CD4-positive, alpha-beta T cell treated with Interleukin-6 for 4 hours (primary cell): Measurements from ENCODE around the gene HOXD4.

Source experiments
- DNase-seq: peaks from one replicate; pipeline ENCODE4 v3.0.0-alpha.2; 2020; ENCODE audit warnings: mixed read lengths

Gene HOXD4

DNA sequence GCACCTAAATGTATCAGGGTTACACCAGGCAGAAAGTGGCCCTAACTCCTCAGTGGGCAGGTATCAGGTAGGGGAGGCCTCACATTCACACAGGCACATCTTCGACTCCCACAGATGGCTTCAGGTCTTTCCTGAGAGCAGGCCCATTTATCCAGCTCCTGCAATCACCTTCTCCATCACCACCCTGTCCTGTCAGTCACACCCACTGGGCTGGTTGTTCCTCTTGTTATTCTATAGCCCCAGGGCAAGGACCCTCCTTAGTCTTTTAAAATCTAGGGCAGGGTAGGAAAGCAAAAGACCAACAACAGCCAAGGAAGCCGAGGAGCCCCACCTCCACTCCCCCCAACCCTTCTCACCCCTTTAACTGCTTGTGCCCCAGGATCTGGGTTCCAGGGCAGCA, 9.1 kb upstream of the HOXD4 start:
- no peak for DNase-seq

DNA sequence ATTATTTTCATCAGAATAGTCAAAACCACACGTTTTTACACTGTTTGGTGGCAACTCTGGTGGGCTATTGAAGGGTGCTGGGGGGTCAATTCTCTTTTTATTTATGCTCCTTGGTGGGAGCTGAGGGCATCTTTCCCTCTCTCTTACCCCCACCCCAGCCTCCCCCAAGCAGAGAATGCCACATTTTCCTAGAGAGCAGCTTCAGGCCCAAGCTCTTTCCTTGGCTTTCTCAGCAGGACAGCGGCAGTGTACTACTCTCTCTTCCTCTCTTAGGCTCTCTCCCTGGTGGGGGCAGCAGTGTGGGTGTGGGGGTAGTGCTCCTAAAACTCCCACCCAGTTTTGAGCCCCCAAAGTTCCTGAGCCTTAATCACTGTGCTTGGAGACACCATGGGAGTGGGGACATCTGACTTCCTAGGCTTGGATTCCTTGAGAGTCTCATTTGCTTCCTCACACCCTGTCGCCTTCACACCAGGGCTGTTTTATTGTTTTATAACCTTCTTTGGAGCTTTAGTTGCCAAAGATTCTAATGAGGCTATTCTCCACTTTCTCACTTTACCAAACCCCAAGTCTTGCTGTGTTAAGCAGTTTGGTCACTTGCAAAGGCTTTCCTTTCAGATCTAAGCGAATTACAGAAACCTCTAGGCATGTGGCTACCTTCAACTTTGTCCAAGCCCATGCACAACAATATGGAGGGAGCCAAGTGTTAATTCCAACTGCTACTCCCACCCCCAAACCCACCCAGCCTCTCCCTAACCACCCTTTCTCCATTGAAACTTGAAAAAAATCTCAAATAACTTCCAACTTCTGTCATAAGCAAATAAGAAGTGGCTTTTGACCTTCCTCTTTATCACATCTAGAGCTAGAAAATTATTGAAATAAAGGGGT, 6.0 kb upstream of the HOXD4 start:
- no peak for DNase-seq

DNA sequence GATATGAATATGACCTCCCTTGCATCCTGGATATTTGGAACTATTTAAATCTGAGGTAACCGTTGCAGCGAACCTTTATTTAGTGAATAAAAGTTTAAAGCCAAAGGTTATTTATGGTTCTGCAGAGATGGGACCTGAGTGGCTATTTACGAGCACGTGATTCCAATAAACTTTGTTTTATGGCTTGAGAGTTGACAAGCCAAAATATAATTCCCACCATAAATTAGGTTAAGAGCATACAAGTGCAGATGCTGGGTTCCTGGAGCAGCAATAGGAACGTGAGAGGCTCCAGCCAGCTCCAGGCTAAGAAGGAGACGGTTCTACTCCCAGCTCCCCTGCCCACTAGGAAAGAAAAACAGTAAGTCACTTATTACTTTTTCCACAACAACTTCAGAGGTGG, 5.2 kb upstream of the HOXD4 start:
- no peak for DNase-seq

DNA sequence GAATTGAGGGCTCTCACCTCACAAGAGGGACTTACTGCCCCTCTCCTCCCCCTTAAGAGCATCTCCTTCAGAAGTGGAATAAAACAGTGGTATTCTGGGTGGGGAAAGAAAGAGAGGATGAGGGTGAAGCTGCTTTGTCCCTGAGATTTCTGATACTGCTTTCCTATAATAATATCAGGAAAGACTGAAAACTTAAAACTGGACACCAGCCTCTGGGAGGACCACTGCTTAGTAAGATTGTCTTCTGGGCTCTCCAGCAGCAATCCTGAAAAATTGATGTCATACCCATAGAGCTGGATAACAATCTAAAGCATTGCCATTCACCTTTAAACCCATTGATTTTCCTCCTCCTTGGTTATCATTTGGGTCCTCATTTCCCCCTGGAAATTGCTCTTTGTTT, 4.7 kb upstream of the HOXD4 start:
- DNase-seq, result no peak

DNA sequence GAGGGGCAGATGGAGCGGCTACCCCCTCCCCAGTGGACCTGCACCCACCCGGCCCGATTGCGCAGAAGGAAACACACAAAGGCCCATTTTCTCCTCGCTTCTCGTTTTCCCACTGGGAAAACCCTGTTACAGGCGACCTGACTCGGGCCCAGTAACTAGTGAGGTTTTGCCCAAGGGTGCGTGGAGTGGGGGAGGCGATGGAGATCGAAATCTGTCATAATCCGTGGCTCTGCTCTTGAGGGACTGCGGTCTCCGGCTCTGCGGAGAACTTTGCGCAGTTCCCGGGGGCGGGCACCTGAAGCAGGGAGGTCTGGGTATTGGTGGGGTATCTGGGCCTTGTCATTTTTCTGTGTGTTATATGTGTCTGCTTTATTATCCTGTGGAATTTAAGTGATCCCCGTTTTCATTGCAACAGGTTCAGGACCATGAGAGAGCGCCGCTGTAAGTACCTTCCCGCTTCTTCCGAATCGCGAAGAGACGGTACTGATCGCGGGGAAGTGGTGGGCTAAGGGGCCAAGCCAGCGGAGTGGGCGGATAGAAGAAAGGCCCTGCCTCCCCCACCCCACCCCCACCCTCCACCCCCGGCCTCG, 4.0 kb upstream of the HOXD4 start:
- no peak for DNase-seq

DNA sequence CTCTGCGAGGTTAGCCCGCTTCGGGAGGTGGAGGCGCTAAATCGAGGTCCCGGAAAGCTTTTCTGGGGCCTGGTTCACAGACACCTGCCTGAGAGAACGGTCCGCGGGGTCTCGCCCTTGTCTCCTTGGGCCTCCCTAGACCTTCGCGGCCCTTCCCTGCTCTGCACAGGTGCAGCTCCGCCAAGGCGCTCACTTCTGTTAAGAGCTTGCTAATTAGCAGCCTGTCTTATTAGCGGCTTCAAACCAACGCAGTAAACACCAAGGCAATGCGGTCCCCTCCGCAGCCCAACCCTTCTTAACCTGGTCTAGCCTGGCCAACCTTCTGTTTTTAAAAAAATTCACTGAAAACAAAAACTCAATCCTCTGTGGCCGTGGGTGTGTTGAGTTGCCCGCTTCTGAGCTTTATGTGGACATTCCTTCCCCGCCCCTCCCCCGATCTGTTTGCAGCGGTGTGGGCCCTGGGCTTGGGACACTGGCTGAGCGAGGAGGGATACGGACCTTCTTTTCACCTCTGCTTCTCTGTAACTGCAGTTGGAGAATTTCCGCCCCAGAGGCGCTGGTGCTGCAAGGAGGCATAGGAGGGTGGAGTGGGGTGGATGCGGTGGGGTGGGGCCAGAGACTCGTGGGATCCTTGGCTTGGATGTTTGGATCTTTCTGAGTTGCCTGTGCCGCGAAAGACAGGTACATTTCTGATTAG, 3.4 kb upstream of the HOXD4 start:
- no peak for DNase-seq

DNA sequence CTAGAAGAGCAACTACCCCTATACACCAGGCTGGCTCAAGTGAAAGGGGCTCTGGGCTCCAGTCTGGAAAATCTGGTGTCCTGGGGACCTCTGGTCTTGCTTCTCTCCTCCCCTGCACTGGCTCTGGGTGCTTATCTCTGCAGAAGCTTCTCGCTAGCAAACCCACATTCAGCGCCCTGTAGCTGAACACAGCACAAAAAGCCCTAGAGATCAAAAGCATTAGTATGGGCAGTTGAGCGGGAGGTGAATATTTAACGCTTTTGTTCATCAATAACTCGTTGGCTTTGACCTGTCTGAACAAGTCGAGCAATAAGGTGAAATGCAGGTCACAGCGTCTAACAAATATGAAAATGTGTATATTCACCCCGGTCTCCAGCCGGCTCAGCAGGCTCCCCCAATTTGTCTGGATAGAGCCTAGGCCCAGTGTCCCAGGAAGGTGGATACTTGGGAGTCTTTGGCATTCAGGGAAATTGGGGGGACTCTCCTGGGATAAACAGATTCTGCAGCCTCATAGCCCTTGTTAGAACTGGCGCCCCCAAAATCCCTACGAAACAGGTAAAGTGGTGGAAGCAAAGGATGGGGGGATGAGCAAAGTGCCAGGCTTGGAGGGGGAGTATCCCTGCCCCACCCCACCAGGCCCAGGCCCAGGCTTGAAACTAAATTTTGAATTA, 2.5 kb upstream of the HOXD4 start:
- no peak for DNase-seq

DNA sequence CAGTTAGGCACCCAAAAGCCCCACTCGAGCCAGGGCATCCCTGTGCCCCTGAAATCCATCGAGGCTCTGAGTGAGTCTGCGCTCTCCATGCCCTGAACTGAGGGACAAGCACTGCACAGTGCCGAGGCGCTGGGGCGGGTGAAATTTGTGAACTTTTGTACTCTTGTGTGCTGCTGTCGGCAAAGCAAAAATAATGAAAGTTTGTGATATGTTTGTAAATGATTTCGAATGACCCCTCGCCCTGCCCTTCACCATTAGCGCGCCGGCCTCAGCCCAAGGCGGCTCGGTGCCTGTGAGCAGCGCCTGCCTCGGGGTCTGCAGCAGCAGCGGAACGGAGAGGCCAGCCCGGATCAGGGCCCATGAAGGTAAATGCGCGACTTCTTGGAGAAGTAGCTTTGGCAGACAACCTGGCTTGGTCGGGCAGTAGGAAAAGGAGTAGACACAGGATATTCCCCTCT, 1.8 kb upstream of the HOXD4 start:
- no peak for DNase-seq

DNA sequence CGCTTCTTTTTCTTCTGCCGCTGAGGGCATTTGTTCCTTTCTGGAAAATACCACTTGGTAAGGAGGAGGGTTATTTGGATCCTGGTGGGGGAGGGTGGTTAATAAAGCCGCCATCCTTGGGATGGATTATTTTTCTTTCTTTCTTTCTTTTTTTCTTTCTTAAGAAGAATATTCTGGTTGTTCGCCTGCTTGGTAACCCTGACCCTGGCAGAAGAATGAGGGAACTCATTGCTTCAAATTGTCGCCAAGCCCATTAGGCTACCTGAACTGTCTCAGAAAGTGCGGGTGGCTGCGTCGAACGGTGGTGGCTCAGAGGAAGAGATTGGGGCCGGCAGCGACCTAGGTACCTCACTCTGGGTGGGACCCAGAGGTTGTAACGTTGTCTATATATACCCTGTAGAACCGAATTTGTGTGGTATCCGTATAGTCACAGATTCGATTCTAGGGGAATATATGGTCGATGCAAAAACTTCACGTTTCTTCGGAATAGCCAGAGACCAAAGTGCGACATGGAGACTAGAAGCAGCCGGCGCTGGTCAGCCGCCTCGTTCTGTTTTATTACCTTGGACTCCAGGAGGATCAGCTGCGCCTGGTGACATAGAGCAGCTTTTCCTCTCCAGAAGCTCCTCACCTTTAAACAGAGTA, 1.3 kb upstream of the HOXD4 start:
- no peak for DNase-seq

DNA sequence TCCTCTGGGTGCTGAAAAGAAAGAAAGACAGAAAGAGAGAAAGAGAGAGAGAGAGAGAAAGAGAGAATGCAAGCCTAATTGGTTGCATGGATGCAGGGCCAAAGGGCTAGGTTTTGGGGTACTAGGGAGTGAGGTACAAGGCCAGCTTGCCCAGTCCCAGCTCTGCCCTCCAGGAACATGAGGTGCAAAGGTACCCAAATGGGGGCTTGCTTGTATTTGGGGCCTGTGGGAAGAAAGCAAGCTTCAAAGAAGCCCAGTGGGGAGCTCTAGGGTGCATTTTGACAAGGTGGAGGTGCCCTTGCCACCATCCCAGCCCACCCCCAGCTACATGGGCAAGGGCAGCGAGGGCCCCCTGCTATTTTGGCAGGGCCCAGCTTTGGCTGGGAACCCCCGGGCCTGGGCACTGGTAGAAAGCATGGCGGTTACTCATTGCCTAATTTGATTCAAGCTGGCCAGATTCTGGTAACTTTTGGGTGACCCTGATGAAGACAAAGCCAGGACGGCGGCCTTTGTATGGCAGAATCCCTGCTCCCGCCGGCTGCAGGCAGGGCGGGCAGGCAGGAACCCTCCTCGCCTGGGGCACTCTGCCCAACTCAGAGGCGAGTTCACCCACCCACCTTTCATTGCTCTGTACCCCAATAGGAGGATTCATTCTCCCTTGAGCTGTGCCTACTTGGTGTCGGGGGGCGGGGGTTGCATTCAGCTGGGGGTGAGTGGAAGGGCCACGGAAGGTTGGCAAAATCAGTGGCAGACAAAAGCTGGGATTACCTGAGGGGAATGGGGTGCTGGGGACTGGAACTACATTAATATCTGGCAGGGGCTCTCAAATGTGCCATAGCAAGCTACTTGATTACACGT, 537 bp upstream of the HOXD4 start:
- no peak for DNase-seq

DNA sequence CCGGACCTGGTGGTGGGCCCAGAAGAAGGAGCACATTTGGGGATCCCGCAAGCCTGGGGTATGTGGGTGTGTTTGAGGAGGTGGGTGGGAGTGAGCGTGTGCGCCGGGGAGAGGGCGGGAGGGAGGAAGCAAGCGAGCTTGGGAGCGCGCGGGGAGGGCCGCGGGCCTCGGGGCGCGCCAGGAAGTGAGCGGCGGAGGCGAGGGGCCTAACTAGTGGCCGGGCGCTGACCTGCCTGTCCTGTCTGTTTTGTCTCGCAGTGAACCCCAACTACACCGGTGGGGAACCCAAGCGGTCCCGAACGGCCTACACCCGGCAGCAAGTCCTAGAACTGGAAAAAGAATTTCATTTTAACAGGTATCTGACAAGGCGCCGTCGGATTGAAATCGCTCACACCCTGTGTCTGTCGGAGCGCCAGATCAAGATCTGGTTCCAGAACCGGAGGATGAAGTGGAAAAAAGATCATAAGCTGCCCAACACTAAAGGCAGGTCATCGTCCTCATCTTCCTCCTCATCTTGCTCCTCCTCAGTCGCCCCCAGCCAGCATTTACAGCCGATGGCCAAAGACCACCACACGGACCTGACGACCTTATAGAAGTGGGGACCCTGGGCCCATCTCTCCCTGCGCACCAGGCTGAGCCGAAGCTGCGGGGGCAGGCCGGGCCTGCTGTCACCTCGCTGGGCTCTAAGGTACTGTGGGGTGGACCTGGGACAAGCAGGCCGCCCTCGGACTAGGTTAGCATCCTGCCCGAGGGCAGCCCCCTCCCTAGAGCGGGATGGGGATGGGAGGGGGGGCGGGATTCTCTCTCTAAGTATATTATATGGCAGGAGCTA, 1.2 kb downstream of the HOXD4 start:
- DNase-seq, result no peak

DNA sequence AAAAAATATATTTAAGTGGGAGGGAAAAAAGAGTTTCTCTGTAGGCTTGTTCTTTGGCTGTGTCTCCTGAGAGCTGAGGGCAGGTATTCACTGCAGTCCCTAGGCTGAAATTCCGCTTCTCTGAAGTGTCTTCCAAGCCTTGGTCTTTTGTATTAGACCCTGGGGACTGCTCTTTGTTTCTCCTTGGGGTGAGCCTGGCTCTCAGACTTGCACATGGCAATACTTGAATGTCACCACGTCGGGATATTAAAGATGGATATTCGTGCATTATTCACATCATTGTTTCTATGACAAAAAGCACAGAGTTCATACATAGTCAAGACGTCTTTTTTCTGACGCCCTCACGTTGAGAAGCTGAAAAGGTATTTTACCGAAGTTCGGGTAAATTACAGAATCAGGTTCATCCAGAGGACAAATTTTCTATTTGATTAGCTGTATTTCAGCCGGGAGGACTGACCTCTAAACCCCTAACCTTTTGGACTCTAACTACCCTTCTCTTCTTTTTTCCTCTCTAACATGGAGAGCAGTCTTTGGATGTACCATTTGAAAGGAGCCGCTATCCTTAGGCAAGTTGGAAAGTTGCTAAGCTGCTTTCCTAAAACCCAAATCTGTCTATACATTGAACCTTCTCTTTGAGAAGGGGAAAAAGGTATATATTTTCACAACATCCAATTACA, 3.4 kb downstream of the HOXD4 start:
- DNase-seq, result no peak

DNA sequence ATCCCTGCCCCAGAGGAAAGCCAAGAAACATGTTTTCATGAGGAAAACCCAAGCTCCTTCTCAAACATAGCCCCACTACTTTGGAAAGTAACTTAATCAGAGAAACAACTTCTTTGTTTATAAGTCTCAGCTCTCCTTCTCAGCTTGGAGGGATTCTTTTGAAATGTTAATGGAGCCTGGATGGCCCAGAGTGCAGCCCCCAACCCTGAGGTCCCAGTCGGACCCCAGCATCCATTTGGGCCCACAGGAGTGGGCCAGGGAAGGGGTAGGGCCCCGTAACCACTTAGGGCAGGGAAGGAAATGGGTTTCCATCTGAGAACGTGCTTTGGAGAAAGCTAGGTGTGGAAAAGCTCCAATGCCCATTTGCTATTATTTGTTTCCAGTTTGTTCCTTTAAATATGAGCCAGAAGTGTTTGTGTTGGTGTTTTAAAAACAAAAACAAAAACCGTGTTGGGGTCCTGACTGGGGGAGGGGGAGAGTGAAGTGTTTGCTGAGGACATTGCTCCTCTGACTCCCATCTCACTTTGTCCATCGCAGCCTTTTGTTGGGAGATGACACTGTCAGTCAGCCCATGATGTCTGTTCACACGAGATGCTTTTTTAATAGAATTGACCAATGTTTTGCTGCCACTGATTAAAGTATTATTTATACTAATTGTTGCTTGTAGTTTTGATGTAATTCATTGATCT, 4.2 kb downstream of the HOXD4 start:
- DNase-seq, result no peak

DNA sequence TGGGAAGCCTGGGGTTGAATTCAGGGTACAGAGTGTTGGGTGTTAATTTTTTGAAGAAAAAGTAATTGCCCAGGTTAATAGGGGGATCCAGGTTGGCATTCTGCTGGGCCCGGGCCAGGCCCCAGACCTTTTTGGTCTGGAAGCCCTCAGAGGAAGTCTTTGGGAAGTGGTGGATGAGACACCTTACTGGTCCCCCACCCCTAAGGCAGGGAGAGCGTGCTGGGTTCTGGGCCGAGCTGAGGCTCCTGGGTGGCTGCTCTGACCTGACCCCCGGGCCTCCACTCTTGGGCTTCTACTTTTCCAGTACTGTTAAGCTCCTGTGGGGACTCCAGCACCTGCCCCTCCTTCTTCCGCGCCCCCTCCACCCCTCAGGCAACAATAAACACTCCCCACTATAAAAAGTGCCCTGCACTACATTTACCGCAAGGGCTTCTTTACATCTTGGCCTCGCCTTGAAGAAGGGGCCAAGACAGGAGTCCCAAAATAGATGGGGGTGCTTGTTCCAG, 5.0 kb downstream of the HOXD4 start:
- no peak for DNase-seq

DNA sequence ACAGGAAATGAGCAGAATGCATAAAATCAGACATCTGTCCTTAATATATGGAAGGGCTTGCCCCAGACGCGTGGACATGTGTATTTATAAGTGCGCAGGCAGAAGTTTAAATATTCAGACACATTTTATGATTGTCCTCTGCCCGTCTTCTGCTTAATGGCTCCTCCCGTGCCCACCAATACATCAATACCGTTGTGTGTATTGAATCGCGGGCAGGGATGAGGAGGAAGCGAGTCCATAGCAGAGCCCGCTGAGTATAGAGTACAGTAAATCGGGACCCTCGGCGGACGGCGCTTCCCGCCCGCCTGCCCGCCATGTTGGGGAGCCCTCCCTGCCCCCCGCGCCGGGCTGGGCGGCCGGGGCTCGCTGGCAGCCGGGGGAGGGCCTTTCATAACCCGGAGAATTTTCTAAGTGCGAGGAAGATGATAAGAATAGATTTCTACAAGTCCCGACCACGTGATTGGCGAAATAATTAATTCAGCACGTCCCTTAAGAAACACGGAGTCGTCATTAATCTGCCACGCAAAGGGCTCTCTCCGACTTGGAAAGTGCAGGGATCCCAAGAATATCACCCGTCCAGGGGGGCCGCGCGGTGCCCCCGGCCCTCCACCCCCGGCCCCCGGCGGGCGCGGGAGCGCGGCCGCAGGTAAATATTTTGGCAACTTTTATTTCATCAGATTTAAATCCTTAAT, 5.6 kb downstream of the HOXD4 start, which contains the start of gene HOXD3:
TSS of gene HOXD3 (plus strand) at position 501 of the 692 bp plus-strand sequence. CDS start 11,808 bp downstream, outside the sequence.
- DNase-seq, result no peak

DNA sequence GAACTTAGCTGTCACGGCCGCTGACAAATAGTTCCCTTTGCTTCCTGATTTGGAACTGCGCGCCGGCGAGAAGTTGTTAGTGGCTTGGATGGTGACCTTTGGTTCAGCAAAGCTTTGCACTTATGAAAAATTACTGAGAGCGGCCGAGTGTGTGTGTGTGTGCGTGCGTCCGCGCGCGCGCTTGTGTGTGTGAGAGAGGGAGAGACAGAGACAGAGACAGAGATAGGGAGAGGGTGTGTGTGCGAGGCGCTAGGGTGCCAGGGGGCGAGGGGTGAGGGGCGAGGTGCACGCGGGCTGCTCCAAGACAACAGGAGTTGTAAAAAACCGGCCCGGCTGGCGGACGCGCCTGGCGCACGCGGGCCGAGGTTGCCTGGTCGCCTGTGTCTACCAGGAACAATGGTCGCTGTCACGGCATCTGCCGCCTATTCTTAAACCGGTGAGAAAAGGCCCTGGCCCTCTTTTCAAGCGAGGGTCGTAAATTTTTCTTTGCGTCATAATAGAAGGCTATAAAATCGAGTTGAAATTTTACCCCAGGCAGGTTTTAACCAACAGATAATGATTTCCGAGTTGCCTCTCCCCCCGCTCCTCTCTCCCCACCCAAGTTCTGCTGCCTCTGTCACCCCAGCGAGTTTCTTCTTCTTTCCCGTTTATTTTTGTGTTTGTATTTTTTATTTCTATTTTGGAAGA, 6.3 kb downstream of the HOXD4 start:
- DNase-seq, result no peak

DNA sequence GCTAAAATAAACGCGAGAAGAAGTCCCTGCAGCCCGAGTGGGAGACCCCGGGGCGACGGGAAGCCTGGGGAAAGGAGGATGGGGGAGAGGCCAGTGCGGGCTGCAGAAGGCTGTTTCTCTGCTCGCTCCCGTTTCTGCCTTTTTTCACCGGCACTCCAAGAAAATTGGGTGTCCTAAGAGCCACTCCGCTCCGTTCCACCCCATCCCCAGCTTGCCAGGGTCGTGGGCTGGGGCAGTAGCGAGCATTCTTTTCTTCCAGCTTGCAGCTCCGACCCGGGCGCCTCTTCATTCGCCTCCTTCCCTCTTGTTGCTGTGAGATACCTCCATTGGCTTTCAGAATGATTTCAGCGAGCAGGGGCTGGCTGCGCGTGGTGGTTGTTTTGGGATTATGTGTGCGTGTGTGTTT, 6.8 kb downstream of the HOXD4 start:
- DNase-seq, result no peak
